ENCODE data around the gene ADAM12.
A peak's percentile ranks its signal among the peaks of the same experiment; 100 is the strongest.

Gene ADAM12

DNA sequence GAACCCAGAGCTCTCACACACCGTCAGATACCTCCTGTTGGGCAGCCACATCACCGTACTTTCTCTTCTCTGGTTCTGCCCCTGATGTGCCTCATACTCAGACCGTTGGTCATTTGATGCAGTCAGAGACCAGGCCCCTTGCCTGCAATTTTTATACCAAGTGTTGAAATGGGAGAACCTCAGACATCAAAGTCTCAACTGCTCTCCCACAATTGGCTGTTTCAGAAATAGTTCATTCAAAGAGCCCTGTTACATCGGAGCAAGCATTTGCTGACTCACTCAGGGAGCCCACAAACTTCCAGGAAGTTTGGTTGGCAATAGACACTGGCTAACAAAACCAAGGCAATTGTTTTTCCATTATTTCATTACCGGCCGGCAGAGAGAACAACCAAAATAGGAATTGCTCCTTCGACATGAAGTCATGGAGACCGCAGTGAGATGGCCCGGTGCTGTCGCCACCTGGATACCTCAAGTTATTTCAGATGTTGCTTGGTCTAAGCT is 33.5 kb upstream of the ADAM12 start:
- in situ Hi-C loops (cut with HindIII; ENCODE audit: low sequenced_read_pairs), result no loop called here
- H3K4me3 ChIP-seq (ENCODE audit: low read depth, low read length), result peak overlapping the region; percentile 2
- TF ChIP-seq, protein P1, sequence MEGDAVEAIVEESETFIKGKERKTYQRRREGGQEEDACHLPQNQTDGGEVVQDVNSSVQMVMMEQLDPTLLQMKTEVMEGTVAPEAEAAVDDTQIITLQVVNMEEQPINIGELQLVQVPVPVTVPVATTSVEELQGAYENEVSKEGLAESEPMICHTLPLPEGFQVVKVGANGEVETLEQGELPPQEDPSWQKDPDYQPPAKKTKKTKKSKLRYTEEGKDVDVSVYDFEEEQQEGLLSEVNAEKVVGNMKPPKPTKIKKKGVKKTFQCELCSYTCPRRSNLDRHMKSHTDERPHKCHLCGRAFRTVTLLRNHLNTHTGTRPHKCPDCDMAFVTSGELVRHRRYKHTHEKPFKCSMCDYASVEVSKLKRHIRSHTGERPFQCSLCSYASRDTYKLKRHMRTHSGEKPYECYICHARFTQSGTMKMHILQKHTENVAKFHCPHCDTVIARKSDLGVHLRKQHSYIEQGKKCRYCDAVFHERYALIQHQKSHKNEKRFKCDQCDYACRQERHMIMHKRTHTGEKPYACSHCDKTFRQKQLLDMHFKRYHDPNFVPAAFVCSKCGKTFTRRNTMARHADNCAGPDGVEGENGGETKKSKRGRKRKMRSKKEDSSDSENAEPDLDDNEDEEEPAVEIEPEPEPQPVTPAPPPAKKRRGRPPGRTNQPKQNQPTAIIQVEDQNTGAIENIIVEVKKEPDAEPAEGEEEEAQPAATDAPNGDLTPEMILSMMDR (IDR thresholded peaks at IDR 0.05; ENCODE audit: low read depth, low read length, missing control alignments), result no peak
- peak; percentile 97 for DNase-seq (ENCODE audit: low read depth)

DNA sequence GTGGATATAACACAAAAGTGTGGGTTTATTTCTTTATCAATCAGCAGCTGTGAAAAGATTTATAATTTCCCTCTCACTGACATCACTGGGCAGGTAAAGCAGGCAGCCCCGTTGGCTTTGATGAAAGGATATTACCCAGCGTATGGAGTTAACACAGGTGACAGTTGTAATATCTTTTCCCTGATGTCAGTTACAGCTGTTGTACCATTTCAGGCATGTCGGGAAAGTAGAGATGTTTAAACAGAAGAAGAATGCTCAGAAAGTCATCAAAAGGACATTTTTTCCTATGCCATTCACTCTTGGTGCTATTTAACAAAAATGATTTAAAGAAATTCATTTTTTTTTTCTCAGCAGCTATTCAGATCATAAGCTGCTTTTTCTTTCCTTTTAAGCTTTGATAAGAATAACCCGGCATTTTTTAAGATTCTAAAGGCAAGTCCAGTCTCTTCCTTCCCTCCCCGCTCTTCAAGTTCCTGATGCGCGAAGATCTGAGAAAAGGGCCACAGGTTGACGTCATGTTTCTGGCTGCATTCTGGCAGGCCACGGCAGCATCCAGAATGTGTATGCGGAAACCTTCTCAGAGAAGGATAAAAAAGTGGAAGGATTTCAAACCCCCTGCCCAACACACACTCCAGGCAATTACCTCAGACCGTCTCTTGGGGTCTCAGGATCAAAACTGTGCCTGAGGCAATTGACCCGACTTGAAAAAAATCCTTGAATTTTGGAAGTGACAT is 32.5 kb upstream of the ADAM12 start:
- H3K4me3 ChIP-seq (ENCODE audit: low read depth, low read length), result no peak overlapping the region
- in situ Hi-C loops (cut with HindIII; ENCODE audit: low sequenced_read_pairs), result no loop called here
- TF ChIP-seq, protein P1 (IDR thresholded peaks at IDR 0.05; ENCODE audit: low read depth, low read length, missing control alignments), result no peak
- DNase-seq (ENCODE audit: low read depth), result no peak

DNA sequence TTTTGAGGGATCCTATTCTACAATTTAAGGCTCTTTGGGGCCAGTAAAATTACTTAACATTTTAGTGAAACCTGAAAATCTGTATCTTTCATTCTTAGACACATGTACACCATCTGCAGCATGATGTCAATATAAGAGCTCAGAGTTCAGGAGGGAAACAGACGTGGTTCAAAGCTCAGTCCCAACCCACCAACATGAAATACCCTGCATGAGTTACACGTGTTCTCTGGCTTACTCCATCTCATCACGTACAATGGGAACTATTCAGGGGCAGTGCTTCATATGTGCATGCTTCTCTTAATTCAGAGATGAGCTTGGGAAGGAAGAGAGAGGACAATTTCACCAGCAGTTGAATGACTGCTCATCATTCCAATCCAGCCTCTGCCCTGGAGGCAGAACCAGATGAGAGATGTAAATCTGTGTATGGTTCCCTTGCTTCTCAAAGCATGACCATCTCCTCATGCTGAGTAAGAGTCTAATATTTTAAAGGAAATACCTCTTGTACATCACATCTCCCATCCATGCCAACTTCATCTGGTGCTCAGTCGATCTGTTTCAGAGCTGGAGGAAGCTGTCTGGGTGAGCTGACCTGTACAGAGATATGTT is 29.0 kb upstream of the ADAM12 start:
- DNase-seq (ENCODE audit: low read depth), result no peak
- in situ Hi-C loops (cut with HindIII; ENCODE audit: low sequenced_read_pairs), result no loop called here
- no peak overlapping the region for H3K4me3 ChIP-seq (ENCODE audit: low read depth, low read length)
- TF ChIP-seq, protein P1 (IDR thresholded peaks at IDR 0.05; ENCODE audit: low read depth, low read length, missing control alignments), result no peak

DNA sequence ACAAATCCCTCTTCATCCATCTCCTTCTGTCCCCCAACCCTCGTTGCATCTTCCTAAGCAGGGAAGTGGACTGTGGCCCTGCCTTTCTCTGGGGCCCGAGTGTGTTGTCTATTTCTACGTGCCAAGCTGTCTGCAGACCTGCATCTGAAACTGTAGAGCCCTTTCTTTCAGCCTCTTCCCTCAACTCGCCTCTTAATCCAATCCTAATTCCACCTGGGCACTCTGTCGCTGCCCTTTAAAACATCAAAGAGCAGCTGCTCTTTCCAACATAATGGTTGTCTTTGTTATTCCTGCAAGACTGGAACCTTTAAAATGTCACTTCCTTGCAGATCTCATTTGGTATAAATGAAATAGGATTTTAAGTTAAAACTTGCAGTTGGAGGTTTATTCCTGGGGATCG is 21.5 kb upstream of the ADAM12 start:
- no peak overlapping the region for H3K4me3 ChIP-seq (ENCODE audit: low read depth, low read length)
- no peak for DNase-seq (ENCODE audit: low read depth)
- in situ Hi-C loops (cut with HindIII; ENCODE audit: low sequenced_read_pairs), result no loop called here
- TF ChIP-seq, protein P1 (IDR thresholded peaks at IDR 0.05; ENCODE audit: low read depth, low read length, missing control alignments), result no peak

DNA sequence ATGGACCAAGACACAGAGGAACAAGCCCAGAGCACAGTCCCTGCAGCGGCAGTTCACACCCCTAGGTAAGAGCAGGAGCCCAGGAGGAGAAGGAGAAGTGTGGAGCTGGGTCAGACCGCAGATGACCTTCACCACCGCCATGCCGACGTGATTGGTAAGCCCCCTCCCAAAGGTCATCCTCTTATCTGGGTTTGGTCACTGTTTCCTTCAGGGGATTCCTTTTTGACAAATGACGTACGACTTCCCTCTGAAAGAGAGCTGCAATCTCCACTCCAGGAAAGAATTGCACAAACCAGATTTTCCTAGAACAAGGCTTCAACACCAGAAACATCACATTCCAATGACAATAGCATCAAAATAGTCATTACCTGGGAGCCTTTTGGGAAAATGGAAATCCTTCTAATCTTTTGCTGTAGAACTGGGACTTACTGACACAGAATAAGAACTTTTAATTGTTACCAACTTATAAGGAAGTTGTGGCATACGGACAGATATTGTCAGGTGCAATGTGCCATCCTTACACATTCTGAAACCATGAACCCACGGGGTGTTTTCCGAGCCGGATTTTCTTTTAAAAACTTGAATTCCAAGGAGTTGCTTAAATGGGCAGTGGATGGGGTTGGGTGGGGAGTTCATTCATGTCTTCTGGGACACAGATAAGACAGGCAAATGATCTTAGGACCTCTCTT is 20.8 kb upstream of the ADAM12 start:
- H3K4me3 ChIP-seq (ENCODE audit: low read depth, low read length), result no peak overlapping the region
- in situ Hi-C loops (cut with HindIII; ENCODE audit: low sequenced_read_pairs), result no loop called here
- TF ChIP-seq, protein P1 (IDR thresholded peaks at IDR 0.05; ENCODE audit: low read depth, low read length, missing control alignments), result no peak
- DNase-seq (ENCODE audit: low read depth), result no peak

DNA sequence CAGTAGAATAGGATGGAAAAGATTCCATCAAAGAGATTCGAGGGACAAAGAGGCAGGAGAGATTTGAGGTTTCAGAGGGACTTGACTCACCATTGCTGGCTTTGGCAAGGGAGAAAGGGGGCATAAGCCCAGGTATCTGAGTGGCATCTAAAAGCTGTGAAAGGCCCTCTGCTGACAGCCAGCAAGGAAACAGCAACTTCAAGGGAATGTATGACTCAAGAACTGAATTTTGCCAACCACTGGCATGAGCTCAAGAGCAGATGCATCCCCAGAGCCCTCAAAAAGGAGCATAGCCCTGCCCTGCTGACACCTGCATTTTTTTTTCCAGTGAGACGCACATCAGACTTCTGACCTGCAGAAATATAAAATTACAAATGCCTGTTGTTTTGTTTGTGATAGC is 19.6 kb upstream of the ADAM12 start:
- H3K4me3 ChIP-seq (ENCODE audit: low read depth, low read length), result no peak overlapping the region
- no peak for DNase-seq (ENCODE audit: low read depth)
- TF ChIP-seq, protein P1 (IDR thresholded peaks at IDR 0.05; ENCODE audit: low read depth, low read length, missing control alignments), result no peak
- in situ Hi-C loops (cut with HindIII; ENCODE audit: low sequenced_read_pairs), result no loop called here
